PFSK-1 (cell line): ENCODE results near the gene TIMMDC1.

Experiments
- FOXP2 ChIP-seq: optimal IDR thresholded peaks from 2 replicates; pipeline ENCODE3; 2011; ENCODE audit warnings: borderline replicate concordance, control low read depth, inconsistent platforms; ENCODE audit not compliant: insufficient read depth; ENCODE audit errors: extremely low read length, extremely low read depth
- POLR2AphosphoS5 ChIP-seq: IDR thresholded peaks from 2 replicates; pipeline ENCODE4 v1.6.1; 2012; ENCODE audit warnings: low read depth, mild to moderate bottlenecking, control low read depth, low read length, moderate library complexity
- REST ChIP-seq, 2 experiments: IDR thresholded peaks; 2 replicates each; pipeline versions ENCODE4 v1.6.1 to v1.8.0; 2011 to 2012; ENCODE audit warnings: low read depth in 2 of 2, low read length in 2 of 2, control low read depth in 1 of 2, inconsistent platforms in 1 of 2, mild to moderate bottlenecking in 1 of 2, moderate library complexity in 1 of 2; ENCODE audit not compliant: insufficient read depth in 1 of 2
- SIN3A ChIP-seq: IDR thresholded peaks from 2 replicates; pipeline ENCODE4 v1.6.1; 2012; ENCODE audit warnings: mild to moderate bottlenecking, low read length, moderate library complexity, borderline replicate concordance; ENCODE audit not compliant: insufficient read depth
- TAF1 ChIP-seq: IDR thresholded peaks from 2 replicates; pipeline ENCODE4 v1.6.1; 2012; ENCODE audit warnings: low read length, control low read depth, borderline replicate concordance; ENCODE audit not compliant: insufficient read depth

- TF ChIP-seq POLR2AphosphoS5 (no peak), REST (IDR thresholded peaks at IDR 0.05; ENCODE audit: insufficient read depth in 1 of 2, low read depth in 2 of 2, low read length in 2 of 2) (no peak), SIN3A (no peak), TAF1 (no peak), FOXP2 (no peak)
Observed at GRCh38 chr3:119570229-119570628, 71.9 kb downstream of the TIMMDC1 start.
